ENCODE measurements around the gene CACNA1H. TPM values are rescaled to one million over a fixed set of nuclear protein-coding genes. Genes with fewer than 3 reads are reported as not detected.
"Not testable (repeated sequence)": the region's sequence is repeated elsewhere in the genome, so short reads cannot be mapped to it uniquely, and the experiment has no call there.

CACNA1H gene
- polyA plus RNA-seq, 6 donors from 2014 or later: not detected

DNA sequence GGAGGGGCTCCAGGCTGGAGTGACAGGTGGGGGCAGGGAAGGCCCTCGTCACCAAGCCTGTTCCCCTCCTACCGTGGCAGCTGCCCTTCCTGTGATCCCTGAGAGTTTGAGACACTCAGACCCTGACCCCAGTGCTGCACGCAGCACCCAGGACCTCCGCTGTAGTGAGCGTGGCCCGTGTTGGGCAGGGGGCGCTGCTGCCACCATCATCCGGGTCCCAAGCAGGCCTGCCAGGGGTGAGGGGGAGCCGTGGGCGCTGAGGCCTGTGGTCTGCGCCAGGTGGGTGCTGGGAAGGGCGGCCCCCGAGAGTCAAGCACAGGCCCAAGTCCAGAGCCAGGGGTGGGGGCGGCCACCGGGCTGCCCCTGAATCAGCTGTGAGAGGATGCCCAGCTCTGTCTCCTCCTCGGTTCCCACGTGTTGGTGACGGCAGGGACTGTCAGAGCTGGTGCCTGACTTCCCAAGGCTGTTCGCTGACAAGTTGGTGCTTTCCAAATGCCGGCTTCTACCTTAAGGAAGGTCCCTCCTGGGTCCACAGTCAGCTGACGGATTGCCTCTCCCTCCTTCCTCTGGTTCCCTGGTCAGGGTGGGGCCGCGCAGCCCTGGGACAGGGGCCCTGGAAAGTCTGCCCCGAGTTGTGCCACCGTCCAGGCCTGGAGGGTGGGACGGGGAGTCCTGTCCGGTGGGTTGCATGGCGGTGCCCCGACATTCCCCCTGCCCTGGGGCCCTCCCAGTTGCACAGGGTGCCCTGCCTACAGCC, 41.1 kb downstream of the CACNA1H start:
- Mint-ChIP-seq H3K27ac (no peak overlapping the region), H3K4me3 (no peak overlapping the region), H3K9me3 (peaks cover 0 to 2% (median 0%) of the 10 kb centered on the region in 7 donors), H3K4me1 (no peaks in the 10 kb centered on the region), H3K27me3 (peaks cover 0 to 24% (median 13%) of the 10 kb centered on the region in 3 donors), H3K36me3 (no peaks in the 10 kb centered on the region)
- no peak for ATAC-seq (ENCODE audit: low read depth in 2 of 2)
- DNase-seq: no peak

DNA sequence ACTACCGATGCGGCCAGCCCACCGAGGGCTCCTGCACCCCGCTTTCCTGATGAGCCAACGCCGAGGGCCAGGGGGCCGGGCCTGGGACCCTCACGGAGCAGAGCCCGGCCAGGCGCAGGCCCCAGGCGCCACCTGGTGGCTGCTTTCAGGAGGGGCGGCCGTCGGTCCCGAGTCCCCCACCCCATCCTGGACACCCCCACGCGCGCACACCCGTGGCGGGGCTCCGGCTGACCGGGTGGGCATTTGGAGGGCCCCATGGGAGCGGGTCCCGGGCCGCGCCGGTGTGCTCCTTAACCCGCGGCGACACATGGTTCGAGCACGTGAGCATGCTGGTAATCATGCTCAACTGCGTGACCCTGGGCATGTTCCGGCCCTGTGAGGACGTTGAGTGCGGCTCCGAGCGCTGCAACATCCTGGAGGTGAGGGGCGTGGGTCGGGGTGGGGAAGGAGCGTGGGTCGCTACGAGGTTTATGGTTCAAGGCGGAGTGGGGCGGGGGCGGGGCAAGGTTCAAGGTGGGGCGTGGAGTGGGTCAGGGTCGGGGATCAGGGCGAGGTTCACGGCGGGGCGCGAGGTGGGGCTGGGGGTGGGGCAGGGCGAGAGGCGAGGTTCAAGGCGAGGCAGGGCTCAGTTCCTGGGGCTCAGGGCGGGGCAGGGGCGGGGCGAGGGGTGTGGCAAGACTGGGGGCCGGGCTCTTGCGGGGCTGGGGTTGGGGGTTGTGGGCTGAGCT, 41.9 kb downstream of the CACNA1H start:
- H3K4me3 Mint-ChIP-seq: no peak overlapping the region
- DNase-seq (no peak), ATAC-seq (ENCODE audit: low read depth in 2 of 2) (no peak)
- H3K27me3 Mint-ChIP-seq: peaks cover 0 to 21% (median 9%) of the 10 kb centered on the region in 3 donors
- H3K4me1 Mint-ChIP-seq: peaks cover 0 to 3% (median 0%) of the 10 kb centered on the region in 3 donors
- peaks cover 0 to 3% (median 0%) of the 10 kb centered on the region in 7 donors for H3K9me3 Mint-ChIP-seq
- no peak overlapping the region for H3K27ac Mint-ChIP-seq
- no peaks in the 10 kb centered on the region for H3K36me3 Mint-ChIP-seq

DNA sequence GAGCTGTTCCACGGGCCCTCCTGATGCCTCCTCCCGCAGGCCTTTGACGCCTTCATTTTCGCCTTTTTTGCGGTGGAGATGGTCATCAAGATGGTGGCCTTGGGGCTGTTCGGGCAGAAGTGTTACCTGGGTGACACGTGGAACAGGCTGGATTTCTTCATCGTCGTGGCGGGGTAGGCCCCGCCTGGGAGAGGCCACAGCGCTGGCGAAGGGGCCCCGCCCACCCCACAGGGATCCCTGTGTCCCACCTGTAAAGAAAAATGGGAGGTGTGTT, 42.4 kb downstream of the CACNA1H start:
- H3K36me3 Mint-ChIP-seq: no peaks in the 10 kb centered on the region
- peaks cover 0 to 5% (median 0%) of the 10 kb centered on the region in 3 donors for H3K4me1 Mint-ChIP-seq
- no peak overlapping the region for H3K27ac Mint-ChIP-seq
- ATAC-seq (ENCODE audit: low read depth in 2 of 2): no peak
- H3K4me3 Mint-ChIP-seq: no peak overlapping the region
- H3K27me3 Mint-ChIP-seq: peaks cover 0 to 21% (median 9%) of the 10 kb centered on the region in 3 donors
- DNase-seq: no peak
- H3K9me3 Mint-ChIP-seq: peaks cover 0 to 5% (median 0%) of the 10 kb centered on the region in 7 donors

DNA sequence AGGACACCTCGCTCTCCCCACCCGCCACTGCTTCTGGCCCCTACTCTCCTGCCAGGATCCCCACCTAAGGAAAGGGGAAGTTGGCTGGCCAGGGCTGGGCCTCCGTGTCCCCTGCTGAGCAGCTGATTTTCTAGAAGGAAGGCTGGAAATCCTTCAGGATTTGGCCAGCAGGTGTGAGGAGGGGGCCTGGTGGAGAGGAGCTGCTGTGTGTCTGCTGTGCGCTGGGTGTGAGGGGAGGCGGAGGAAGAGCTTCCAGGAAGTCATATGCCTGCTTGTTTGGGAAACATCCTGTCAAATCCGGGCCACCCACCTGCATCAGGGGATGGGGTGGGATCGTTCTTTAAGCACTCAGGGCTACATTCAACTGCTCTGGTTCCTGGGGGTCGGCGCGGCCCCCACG, 43.6 kb downstream of the CACNA1H start:
- no peaks in the 10 kb centered on the region for H3K36me3 Mint-ChIP-seq
- no peak for ATAC-seq (ENCODE audit: low read depth in 2 of 2)
- H3K27ac Mint-ChIP-seq: peak overlapping the region in 1 of 6 donors; percentile 8

DNA sequence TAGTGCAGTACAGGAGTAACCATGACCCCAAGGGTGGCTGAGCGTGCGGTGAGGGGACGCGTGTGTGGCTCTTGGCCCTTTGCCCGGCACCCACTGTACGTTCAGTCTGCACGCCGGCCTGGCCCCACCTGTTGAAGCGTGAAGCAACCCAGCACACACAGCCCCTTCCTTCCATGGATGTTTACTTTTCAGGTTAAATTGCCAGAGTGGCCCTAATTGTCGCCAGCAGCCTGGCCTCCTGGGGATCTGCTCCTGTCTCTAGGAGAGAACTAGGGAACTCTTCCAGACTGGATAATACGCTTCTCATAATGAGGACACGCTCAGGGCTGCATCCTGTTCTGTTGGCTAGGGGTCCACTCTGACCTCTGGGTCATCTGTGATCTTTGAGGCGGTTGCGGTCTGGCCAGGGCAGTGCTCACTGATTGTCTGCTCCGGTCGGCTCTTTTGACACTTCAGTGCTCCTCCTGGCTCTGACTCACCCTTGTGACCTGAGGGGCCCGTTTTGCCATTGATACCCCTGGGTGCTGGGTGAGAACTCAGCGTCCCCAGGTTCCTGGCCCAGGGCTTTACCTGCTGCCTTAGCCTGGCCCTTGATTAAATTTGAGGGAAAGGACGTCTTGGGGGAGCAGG, 44.4 kb downstream of the CACNA1H start:
- DNase-seq (no peak), ATAC-seq (ENCODE audit: low read depth in 2 of 2) (no peak)
- Mint-ChIP-seq H3K27ac (no peak overlapping the region), H3K4me1 (peaks cover 0 to 5% (median 0%) of the 10 kb centered on the region in 3 donors), H3K27me3 (peaks cover 0 to 20% (median 9%) of the 10 kb centered on the region in 3 donors), H3K36me3 (no peaks in the 10 kb centered on the region), H3K9me3 (peaks cover 0 to 5% (median 0%) of the 10 kb centered on the region in 7 donors), H3K4me3 (no peak overlapping the region)

More for the DNA sequence above, 43.6 kb downstream of the CACNA1H start:
- DNase-seq: no peak
- Mint-ChIP-seq H3K4me3 (peak overlapping the region in 1 of 8 donors; percentile 69), H3K9me3 (peaks cover 0 to 5% (median 0%) of the 10 kb centered on the region in 7 donors), H3K27me3 (peaks cover 0 to 21% (median 9%) of the 10 kb centered on the region in 3 donors), H3K4me1 (peaks cover 0 to 5% (median 0%) of the 10 kb centered on the region in 3 donors)

DNA sequence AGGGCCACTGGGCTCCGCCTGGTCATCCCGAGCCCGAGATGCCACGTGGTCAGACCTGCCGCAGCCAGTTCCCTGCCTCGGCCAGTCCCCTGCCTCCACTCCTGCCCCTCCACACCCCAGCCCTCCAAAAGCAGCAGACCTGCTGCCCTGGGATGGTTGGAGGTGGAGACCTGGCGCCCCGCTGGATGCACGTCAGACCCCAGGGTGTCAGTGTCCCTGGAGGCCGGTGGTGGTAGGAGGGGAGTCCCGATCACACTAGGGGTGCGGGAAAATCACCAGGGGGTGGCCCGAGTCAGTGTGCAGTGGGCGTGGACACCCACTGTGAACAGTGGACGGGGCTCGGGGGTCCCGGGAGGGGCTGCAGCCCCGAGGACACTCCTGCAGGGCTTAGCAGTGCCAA, 45.3 kb downstream of the CACNA1H start:
- Mint-ChIP-seq H3K27ac (no peak overlapping the region), H3K9me3 (peaks cover 0 to 5% (median 0%) of the 10 kb centered on the region in 7 donors), H3K4me1 (peaks cover 0 to 5% (median 0%) of the 10 kb centered on the region in 3 donors), H3K36me3 (no peaks in the 10 kb centered on the region), H3K4me3 (no peak overlapping the region), H3K27me3 (peaks cover 0 to 11% (median 9%) of the 10 kb centered on the region in 3 donors)
- ATAC-seq (ENCODE audit: low read depth in 2 of 2) (no peak), DNase-seq (no peak)

DNA sequence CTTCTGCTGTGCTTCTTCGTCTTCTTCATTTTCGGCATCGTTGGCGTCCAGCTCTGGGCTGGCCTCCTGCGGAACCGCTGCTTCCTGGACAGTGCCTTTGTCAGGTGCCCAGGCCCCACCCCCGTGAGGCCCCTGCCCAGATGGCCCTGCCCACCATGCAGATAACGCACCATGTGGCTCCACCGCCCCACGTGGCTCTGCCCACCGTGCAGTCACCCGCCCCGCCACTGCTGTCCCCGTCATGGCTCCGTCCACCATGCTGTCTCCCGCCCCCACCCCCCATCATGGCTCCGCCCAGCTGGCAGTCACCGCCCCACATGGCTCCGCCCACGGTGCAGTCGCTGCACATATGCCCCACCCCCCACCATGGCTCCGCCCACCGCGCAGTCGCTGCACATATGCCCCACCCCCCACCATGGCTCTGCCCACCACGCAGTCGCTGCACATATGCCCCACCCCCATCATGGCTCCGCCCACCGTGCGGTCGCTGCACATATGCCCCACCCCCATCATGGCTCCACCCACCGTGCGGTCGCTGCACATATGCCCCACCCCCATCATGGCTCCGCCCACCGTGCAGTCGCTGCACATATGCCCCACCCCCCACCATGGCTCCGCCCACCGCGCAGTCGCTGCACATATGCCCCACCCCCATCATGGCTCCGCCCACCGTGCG, 45.9 kb downstream of the CACNA1H start:
- H3K4me1 Mint-ChIP-seq; DNase-seq; H3K36me3 Mint-ChIP-seq; H3K27me3 Mint-ChIP-seq; H3K4me3 Mint-ChIP-seq; ATAC-seq (ENCODE audit: low read depth in 2 of 2); H3K27ac Mint-ChIP-seq; H3K9me3 Mint-ChIP-seq: not testable (repeated sequence)

DNA sequence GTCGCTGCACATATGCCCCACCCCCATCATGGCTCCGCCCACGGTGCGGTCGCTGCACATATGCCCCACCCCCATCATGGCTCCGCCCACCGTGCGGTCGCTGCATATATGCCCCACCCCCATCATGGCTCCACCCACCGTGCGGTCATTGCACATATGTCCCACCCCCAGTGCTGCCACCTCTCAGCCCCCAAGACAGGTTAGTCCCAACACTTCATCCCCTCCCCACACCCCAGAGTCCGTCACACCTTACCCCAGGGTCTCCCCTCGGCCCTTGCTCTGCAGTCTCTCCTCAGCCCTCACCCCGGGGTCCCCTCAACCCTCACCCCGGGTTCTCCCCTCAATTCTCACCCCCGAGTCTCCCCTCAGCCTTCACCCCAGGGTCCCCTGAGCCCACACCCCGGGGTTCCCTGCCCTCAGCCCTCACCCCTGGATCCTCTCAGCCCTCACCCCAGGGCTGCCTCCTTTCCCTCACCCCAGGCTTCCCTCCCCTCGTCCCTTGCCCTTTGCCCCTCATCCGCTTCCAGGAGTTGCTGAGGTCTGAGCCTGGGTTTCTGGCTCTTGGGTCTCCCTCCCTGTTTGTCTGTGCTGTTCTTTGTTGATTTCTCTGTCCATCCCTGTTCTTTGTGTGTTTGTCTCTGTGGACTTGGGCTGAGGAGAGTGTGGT, 46.6 kb downstream of the CACNA1H start:
- H3K36me3 Mint-ChIP-seq: no peaks in the 10 kb centered on the region
- peaks cover 0 to 5% (median 0%) of the 10 kb centered on the region in 3 donors for H3K4me1 Mint-ChIP-seq
- H3K4me3 Mint-ChIP-seq: peak overlapping the region in 1 of 8 donors; percentile 70
- H3K27ac Mint-ChIP-seq: peak overlapping the region in 1 of 6 donors; percentile 49
- peaks cover 0 to 10% (median 9%) of the 10 kb centered on the region in 3 donors for H3K27me3 Mint-ChIP-seq
- ATAC-seq (ENCODE audit: low read depth in 2 of 2) (no peak), DNase-seq (no peak)
- H3K9me3 Mint-ChIP-seq: peaks cover 0 to 5% (median 0%) of the 10 kb centered on the region in 7 donors

DNA sequence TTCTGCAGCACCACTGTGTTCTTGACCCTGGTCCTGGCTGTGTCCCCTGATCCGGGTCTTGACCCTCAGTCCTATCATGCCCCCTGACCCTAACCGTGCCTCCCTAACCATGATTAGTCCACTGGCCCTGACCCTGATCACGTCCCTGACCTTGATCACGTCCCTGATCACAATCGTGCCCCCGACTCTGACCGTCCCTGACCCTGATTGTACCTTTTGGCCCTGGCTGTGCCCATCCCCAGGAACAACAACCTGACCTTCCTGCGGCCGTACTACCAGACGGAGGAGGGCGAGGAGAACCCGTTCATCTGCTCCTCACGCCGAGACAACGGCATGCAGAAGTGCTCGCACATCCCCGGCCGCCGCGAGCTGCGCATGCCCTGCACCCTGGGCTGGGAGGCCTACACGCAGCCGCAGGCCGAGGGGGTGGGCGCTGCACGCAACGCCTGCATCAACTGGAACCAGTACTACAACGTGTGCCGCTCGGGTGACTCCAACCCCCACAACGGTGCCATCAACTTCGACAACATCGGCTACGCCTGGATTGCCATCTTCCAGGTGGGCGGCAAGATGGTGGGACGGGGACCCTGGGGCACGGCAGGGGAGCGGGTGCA, 47.2 kb downstream of the CACNA1H start:
- peaks cover 0 to 5% (median 0%) of the 10 kb centered on the region in 7 donors for H3K9me3 Mint-ChIP-seq
- ATAC-seq (ENCODE audit: low read depth in 2 of 2) (no peak), DNase-seq (no peak)
- peaks cover 0 to 5% (median 0%) of the 10 kb centered on the region in 3 donors for H3K4me1 Mint-ChIP-seq
- peak overlapping the region in 1 of 6 donors; percentile 49 for H3K27ac Mint-ChIP-seq
- H3K4me3 Mint-ChIP-seq: peak overlapping the region in 1 of 8 donors; percentile 70
- peaks cover 0 to 10% (median 9%) of the 10 kb centered on the region in 3 donors for H3K27me3 Mint-ChIP-seq
- H3K36me3 Mint-ChIP-seq: no peaks in the 10 kb centered on the region

DNA sequence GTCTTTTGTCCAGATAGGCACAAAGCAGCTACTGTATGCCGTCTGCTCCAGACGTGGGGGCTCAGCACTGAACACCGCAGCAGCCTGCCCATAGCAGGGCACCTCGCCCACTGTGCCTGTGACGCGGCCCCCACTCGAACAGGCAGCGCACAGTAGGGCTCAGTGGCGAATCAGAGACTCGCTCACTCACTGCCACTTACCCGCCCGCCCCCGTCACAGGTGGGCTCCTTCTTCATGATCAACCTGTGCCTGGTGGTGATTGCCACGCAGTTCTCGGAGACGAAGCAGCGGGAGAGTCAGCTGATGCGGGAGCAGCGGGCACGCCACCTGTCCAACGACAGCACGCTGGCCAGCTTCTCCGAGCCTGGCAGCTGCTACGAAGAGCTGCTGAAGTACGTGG, 48.5 kb downstream of the CACNA1H start:
- ATAC-seq (ENCODE audit: low read depth in 2 of 2) (no peak), DNase-seq (no peak)
- Mint-ChIP-seq H3K27ac (peak overlapping the region in 1 of 6 donors; percentile 44), H3K4me1 (peaks cover 0 to 5% (median 0%) of the 10 kb centered on the region in 3 donors), H3K9me3 (peaks cover 0 to 5% (median 0%) of the 10 kb centered on the region in 7 donors), H3K36me3 (no peaks in the 10 kb centered on the region), H3K4me3 (no peak overlapping the region), H3K27me3 (peaks cover 0 to 6% (median 3%) of the 10 kb centered on the region in 3 donors)

DNA sequence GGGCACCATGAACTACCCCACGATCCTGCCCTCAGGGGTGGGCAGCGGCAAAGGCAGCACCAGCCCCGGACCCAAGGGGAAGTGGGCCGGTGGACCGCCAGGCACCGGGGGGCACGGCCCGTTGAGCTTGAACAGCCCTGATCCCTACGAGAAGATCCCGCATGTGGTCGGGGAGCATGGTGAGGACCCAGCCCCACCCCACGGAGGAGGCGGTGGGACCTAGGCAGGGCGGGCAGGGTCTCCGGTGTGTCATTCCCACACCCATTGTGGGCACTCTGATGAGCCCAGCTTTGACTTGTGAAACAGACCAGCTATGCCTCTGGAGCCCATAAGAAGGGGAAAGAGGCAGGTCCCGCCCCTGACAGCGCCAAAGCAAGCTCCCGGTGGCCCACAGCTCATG, 49.4 kb downstream of the CACNA1H start:
- Mint-ChIP-seq H3K27ac (no peak overlapping the region), H3K4me1 (peaks cover 0 to 5% (median 0%) of the 10 kb centered on the region in 3 donors), H3K9me3 (peaks cover 0 to 5% (median 0%) of the 10 kb centered on the region in 7 donors), H3K4me3 (no peak overlapping the region), H3K36me3 (no peaks in the 10 kb centered on the region), H3K27me3 (no peaks in the 10 kb centered on the region)
- DNase-seq: no peak
- no peak for ATAC-seq (ENCODE audit: low read depth in 2 of 2)

DNA sequence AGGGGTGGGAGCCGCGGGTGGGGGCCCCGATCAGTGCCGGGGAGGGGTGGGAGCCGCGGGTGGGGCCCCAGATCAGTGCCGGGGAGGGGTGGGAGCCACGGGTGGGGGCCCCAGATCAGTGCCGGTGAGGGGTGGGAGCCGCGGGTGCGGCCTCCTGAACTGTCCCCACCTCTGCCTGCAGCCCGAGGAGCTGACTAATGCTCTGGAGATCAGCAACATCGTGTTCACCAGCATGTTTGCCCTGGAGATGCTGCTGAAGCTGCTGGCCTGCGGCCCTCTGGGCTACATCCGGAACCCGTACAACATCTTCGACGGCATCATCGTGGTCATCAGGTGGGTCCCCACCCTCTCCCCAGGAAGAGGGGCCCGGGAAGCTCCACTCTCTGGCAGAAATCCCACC, 52.0 kb downstream of the CACNA1H start:
- no peak overlapping the region for H3K27ac Mint-ChIP-seq
- peaks cover 0 to 2% (median 0%) of the 10 kb centered on the region in 7 donors for H3K9me3 Mint-ChIP-seq
- ATAC-seq (ENCODE audit: low read depth in 2 of 2) (no peak), DNase-seq (no peak)
- no peaks in the 10 kb centered on the region for H3K36me3 Mint-ChIP-seq
- H3K4me3 Mint-ChIP-seq: no peak overlapping the region
- H3K4me1 Mint-ChIP-seq: peaks cover 0 to under 1% (median 0%) of the 10 kb centered on the region in 3 donors
- H3K27me3 Mint-ChIP-seq: peaks cover 0 to 5% (median 0%) of the 10 kb centered on the region in 3 donors

Data from naive B cell (primary cell).